GM12873 (cell line): ENCODE results near the gene GZMM.

ENCODE experiments used
- CTCF ChIP-seq: IDR thresholded peaks from 2 replicates; pipeline ENCODE4 v1.5.1; 2012; ENCODE audit warnings: low read depth, mild to moderate bottlenecking, moderate library complexity, low read length, control low read depth; ENCODE audit not compliant: insufficient read depth; ENCODE audit errors: missing control alignments

Gene GZMM

GRCh38 chr19:591099-591958 is 47.5 kb downstream of the GZMM start:
- no peak for TF ChIP-seq CTCF

GRCh38 chr19:592101-592500 is 48.2 kb downstream of the GZMM start:
- no peak for TF ChIP-seq CTCF

DNA sequence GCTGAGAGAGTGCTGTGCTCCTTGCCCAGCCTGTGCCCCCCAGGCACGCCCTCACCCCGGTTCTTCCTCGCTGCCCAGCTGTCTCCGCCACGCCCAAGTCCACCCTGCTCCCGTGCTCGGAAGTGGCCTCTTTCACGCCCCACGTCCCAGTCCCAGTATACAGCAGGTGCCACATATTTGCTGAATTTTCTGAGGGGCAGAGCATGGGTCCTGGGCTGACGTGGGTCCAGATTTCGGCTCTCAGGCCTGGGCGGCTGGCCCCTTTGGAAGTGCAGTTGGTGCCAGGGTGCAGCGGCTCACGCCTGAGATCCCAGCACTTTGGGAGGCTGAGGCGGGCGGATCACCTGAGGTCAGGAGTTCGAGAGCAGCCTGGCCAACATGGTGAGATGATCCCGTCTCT is 49.2 kb downstream of the GZMM start:
- TF ChIP-seq CTCF = no peak

GRCh38 chr19:593505-593904 is 49.7 kb downstream of the GZMM start:
- TF ChIP-seq CTCF = no peak

GRCh38 chr19:594265-594870 is 50.5 kb downstream of the GZMM start:
- TF ChIP-seq CTCF = no peak

DNA sequence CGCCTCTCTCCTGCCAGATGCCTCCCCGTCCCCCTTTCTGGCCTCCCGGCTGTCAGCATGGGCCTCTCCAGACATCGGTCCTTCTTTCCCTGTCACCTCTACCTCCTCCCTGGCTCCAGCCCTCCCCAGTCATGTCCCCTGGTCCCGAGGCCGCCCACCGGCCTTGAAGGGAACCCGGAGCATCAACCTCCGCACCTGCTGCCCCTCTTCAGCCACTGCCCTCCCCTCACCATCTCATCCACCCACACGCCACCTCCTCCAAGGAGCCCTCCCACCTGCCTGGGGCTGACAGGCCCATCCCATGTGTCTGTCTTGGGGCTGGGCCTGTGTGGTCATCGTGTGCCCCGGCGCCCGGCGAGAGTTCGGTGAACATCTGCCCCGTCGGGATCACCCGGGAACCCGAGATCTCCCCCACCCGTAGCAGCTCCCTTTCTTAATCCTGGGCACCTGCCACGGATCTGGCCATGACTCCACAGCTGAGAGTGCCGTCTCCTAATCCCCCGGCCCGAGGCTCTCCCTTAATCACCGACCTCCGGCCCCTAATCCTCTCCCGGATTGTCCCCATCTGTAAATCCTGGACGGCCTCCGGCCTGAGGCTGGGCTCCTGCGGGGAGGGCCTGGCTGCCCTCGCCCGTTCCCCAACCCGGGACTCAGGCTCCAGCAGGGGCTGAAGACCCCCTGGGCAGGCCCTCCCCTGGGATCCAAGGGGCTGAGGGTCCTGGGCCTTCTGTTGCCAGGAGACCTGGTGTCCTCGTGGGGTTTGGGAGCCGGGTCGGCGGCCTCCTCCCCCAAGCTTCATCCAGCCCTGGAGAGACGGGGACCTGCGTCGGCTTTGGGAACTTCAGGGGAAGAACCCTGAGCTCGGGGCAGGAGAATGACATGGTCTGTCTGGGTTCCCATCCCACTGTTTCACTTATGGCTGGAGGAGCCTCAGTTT is 51.7 kb downstream of the GZMM start:
- no peak for TF ChIP-seq CTCF

- TF ChIP-seq CTCF = no peak
Measured at GRCh38 chr19:596263-596655, 52.4 kb downstream of the GZMM start.
